Measurements from ENCODE around the gene AKAP8L. TPM values are rescaled to one million over a fixed set of nuclear protein-coding genes. Genes with fewer than 3 reads are reported as not detected.
"Not testable (repeated sequence)": the region's sequence is repeated elsewhere in the genome, so short reads cannot be mapped to it uniquely, and the experiment has no call there.

AKAP8L gene
- total and polyA plus RNA-seq, 8 donors = 32.7 to 239 (median 52.6) TPM

- FAIRE-seq (no peak), ATAC-seq (no peak), DNase-seq (peak in 1 of 6 donors; percentile 64)
- no peaks in the 10 kb centered on the region for H3K4me1 ChIP-seq
- no peak overlapping the region for H3K27ac ChIP-seq
- H3K9me3 ChIP-seq = no peaks in the 10 kb centered on the region
- WGBS, 2 donors = 89 to 94% methylated on average over 9 of the region's 9 CpGs
- TF ChIP-seq, protein P1, sequence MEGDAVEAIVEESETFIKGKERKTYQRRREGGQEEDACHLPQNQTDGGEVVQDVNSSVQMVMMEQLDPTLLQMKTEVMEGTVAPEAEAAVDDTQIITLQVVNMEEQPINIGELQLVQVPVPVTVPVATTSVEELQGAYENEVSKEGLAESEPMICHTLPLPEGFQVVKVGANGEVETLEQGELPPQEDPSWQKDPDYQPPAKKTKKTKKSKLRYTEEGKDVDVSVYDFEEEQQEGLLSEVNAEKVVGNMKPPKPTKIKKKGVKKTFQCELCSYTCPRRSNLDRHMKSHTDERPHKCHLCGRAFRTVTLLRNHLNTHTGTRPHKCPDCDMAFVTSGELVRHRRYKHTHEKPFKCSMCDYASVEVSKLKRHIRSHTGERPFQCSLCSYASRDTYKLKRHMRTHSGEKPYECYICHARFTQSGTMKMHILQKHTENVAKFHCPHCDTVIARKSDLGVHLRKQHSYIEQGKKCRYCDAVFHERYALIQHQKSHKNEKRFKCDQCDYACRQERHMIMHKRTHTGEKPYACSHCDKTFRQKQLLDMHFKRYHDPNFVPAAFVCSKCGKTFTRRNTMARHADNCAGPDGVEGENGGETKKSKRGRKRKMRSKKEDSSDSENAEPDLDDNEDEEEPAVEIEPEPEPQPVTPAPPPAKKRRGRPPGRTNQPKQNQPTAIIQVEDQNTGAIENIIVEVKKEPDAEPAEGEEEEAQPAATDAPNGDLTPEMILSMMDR (IDR thresholded peaks at IDR 0.05) = no peak
- no peak overlapping the region for H3K4me3 ChIP-seq
- H3K27me3 ChIP-seq = no peaks in the 10 kb centered on the region
- H3K36me3 ChIP-seq = peaks cover 0 to 67% (median 40%) of the 10 kb centered on the region in 3 donors
- intact Hi-C loops (cut with DNase I) = no loop called here
These were observed 49.2 kb downstream of the AKAP8L start for GRCh38 chr19:15369594-15369891.

DNA sequence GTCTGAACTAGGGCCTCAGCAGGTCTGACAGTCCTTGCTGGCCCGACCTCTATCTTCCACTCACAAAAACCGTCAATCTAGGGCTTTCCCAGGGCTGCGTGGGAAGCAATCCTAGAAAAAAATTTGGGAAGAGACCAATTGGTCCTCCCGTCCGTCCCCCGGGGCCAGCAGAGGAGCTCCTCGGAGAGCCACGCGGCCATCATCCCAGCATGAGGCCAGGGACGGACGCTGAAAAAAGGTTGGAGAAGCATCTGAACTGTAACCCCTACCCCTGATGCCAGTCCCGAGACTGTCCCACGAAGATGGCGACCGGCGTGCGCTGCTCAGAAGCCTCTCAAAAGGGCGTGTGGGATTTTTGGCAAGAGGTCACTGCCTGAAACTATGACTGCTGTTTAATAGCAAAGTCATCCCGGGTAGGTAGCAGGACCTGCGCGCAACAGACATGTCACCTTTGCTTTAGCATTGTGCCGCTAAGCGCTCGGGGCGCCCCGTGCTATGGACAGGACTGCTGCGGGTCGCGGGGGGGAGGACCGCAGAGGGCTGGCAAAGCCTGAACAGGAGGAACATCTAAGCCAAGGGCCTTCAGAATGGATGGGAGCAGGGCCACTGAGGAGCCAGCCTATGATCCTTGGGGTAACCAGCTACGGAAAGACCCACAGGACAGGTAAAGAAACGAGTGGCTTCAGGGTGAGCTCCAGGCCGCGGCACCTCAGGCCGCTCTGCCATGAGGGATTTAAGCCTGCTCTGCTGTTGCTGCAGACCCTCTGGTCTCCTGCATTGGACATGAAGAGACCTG, 49.8 kb downstream of the AKAP8L start:
- DNase-seq = peak in 1 of 6 donors; percentile 50
- Histone ChIP-seq H3K4me3 (no peak overlapping the region), H3K9me3 (no peaks in the 10 kb centered on the region), H3K27me3 (no peaks in the 10 kb centered on the region), H3K4me1 (no peaks in the 10 kb centered on the region), H3K27ac (no peak overlapping the region), H3K36me3 (peaks cover 0 to 67% (median 40%) of the 10 kb centered on the region in 3 donors)
- intact Hi-C loops (cut with DNase I) = no loop called here
- TF ChIP-seq, protein P1 (IDR thresholded peaks at IDR 0.05) = no peak
- no peak for ATAC-seq
- 93 to 96% methylated on average over 35 of the region's 35 CpGs for WGBS, 2 donors
- no peak for FAIRE-seq

DNA sequence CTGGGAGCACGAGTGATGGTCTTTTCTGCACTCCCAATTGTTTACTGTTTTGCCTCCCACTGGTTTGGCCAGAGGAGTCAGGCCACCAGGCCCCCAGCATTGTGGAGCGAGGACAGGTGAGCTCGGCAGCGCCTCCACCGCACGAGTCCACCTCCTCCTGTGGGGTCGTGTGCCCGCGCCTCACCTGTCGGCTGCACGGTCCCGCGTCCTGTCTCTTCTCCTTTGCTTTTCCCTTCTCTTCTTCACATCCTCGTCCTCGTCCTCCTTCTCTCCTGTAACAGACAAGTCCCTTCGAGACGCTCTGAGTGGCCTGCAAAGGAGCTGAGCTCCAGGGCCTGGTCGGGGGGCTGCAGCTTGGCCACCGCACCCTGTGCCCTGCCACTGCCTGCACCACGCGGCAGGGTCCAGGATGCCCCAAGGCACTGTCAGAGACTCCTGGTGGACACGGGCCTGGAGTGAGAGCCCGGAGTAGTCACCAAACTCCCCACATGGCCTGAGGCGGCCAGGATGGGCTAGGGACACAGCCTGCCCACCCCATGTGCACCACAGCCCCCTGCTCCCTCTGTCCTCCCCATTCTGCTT, 50.6 kb downstream of the AKAP8L start:
- Histone ChIP-seq H3K9me3 (no peaks in the 10 kb centered on the region), H3K27me3 (no peaks in the 10 kb centered on the region), H3K4me3 (no peak overlapping the region), H3K36me3 (peaks cover 0 to 65% (median 40%) of the 10 kb centered on the region in 3 donors), H3K4me1 (no peaks in the 10 kb centered on the region), H3K27ac (no peak overlapping the region)
- WGBS, 2 donors = 92 to 93% methylated on average over 22 to 24 of the region's 24 CpGs
- TF ChIP-seq, protein P1 (IDR thresholded peaks at IDR 0.05) = no peak
- peak in 1 of 6 donors; percentile 45 for DNase-seq
- intact Hi-C loops (cut with DNase I) = no loop called here
- no peak for FAIRE-seq
- ATAC-seq = no peak

- peaks cover 0 to 58% (median 40%) of the 10 kb centered on the region in 3 donors for H3K36me3 ChIP-seq
- no peak for FAIRE-seq
- H3K27ac ChIP-seq = no peak overlapping the region
- H3K4me3 ChIP-seq = no peak overlapping the region
- TF ChIP-seq, protein P1 (IDR thresholded peaks at IDR 0.05) = no peak
- H3K9me3 ChIP-seq = no peaks in the 10 kb centered on the region
- no peaks in the 10 kb centered on the region for H3K4me1 ChIP-seq
- peak in 1 of 6 donors; percentile 3 for DNase-seq
- no peak for ATAC-seq
- intact Hi-C loops (cut with DNase I) = no loop called here
- H3K27me3 ChIP-seq = no peaks in the 10 kb centered on the region
- WGBS, 2 donors = 93 to 95% methylated on average over 3 of the region's 3 CpGs
These were observed 51.3 kb downstream of the AKAP8L start for GRCh38 chr19:15367439-15367838.

- no peaks in the 10 kb centered on the region for H3K9me3 ChIP-seq
- no peak overlapping the region for H3K4me3 ChIP-seq
- H3K36me3 ChIP-seq = peaks cover 2 to 51% (median 41%) of the 10 kb centered on the region in 3 donors
- FAIRE-seq (no peak), ATAC-seq (peak in 1 of 4 donors; percentile 14), DNase-seq (no peak)
- H3K4me1 ChIP-seq = no peaks in the 10 kb centered on the region
- intact Hi-C loops (cut with DNase I) = no loop called here
- 94 to 97% methylated on average over 6 of the region's 6 CpGs for WGBS, 2 donors
- TF ChIP-seq, protein P1 (IDR thresholded peaks at IDR 0.05) = no peak
- no peaks in the 10 kb centered on the region for H3K27me3 ChIP-seq
- H3K27ac ChIP-seq = no peak overlapping the region
These were observed 53.5 kb downstream of the AKAP8L start for GRCh38 chr19:15365264-15365663.

DNA sequence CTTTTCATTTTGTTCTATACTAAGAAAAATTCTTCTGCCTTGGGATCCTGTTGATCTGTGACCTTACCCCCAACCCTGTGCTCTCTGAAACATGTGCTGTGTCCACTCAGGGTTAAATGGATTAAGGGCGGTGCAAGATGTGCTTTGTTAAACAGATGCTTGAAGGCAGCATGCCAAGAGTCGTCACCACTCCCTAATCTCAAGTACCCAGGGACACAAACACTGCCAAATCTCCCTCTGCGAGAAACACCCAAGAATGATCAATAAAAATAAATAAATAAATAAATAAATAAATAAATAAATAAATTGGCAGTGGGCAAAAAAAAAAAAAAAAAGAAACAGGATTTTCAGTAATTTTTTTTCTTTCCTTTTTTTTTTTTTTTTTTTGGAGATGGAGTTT, 55.0 kb downstream of the AKAP8L start:
- ATAC-seq; intact Hi-C loops (cut with DNase I); FAIRE-seq; H3K9me3 ChIP-seq; H3K4me3 ChIP-seq; H3K27me3 ChIP-seq; H3K27ac ChIP-seq; H3K4me1 ChIP-seq: not testable (repeated sequence)
- WGBS, 2 donors = 21 to 31% methylated on average over 3 of the region's 3 CpGs
- DNase-seq = peak in 3 of 6 donors; percentile 55 to 61 (median 57)
- H3K36me3 ChIP-seq = peaks cover 7 to 50% (median 27%) of the 10 kb centered on the region in 3 donors

- WGBS, 2 donors = 92 to 93% methylated on average over 11 to 27 of the region's 30 CpGs
- peaks cover 7 to 48% (median 26%) of the 10 kb centered on the region in 3 donors for H3K36me3 ChIP-seq
- ATAC-seq; FAIRE-seq; H3K4me1 ChIP-seq; intact Hi-C loops (cut with DNase I); DNase-seq; H3K9me3 ChIP-seq; H3K27ac ChIP-seq; H3K27me3 ChIP-seq; H3K4me3 ChIP-seq: not testable (repeated sequence)
These were observed 55.7 kb downstream of the AKAP8L start for GRCh38 chr19:15363048-15363447.
